Endodermal cell (in vitro differentiated cells): ENCODE measurements around the gene LTB. TPM values are rescaled to one million over a fixed set of nuclear protein-coding genes. Genes with fewer than 3 reads are reported as not detected.

Experiments
- DNase-seq: peaks from one replicate; pipeline ENCODE4 v3.0.0-alpha.2; 2017
- H3K27ac ChIP-seq: 2 replicates; pipeline ENCODE4 v1.5.1; 2013; ENCODE audit warnings: mild to moderate bottlenecking, low read depth, low read length, moderate library complexity
- H3K27me3 ChIP-seq: 2 replicates; pipeline ENCODE4 v1.6.1; 2013; ENCODE audit warnings: mild to moderate bottlenecking, low read length, moderate library complexity; ENCODE audit not compliant: insufficient read depth, control insufficient read depth, poor library complexity, severe bottlenecking
- H3K36me3 ChIP-seq: 2 replicates; pipeline ENCODE4 v1.7.0; 2013; ENCODE audit warnings: mild to moderate bottlenecking, low read length, moderate library complexity; ENCODE audit not compliant: control insufficient read depth, insufficient read depth
- H3K4me1 ChIP-seq: one replicate; pipeline ENCODE4 v1.7.0; 2013; ENCODE audit warnings: low read length; ENCODE audit not compliant: control insufficient read depth, insufficient read depth
- H3K4me3 ChIP-seq: 2 replicates; pipeline ENCODE4 v1.5.1; 2013; ENCODE audit warnings: mild to moderate bottlenecking, low read length, moderate library complexity
- H3K9ac ChIP-seq: 2 replicates; pipeline ENCODE4 v1.6.1; 2013; ENCODE audit warnings: mild to moderate bottlenecking, low read length, moderate library complexity; ENCODE audit not compliant: poor library complexity, severe bottlenecking; ENCODE audit errors: extremely low read depth
- H3K9me3 ChIP-seq: 2 replicates; pipeline ENCODE4 v1.6.1; 2013; ENCODE audit warnings: mild to moderate bottlenecking, low read length, moderate library complexity; ENCODE audit not compliant: control insufficient read depth
- H3K27ac Mint-ChIP-seq: 2 replicates; pipeline ENCODE4 v1.8.0; 2020; ENCODE audit warnings: mixed read lengths
- H3K27me3 Mint-ChIP-seq: 2 replicates; pipeline ENCODE4 v1.8.0; 2021; ENCODE audit warnings: mild to moderate bottlenecking, mixed read lengths; ENCODE audit not compliant: insufficient read depth
- H3K36me3 Mint-ChIP-seq: 2 replicates; pipeline ENCODE4 v1.8.0; 2020; ENCODE audit warnings: low read depth, mixed read lengths
- H3K4me1 Mint-ChIP-seq: 2 replicates; pipeline ENCODE4 v1.8.0; 2020; ENCODE audit warnings: mixed read lengths
- H3K4me3 Mint-ChIP-seq: 2 replicates; pipeline ENCODE4 v1.8.0; 2020; ENCODE audit warnings: mild to moderate bottlenecking, moderate library complexity, mixed read lengths
- H3K9me3 Mint-ChIP-seq: 2 replicates; pipeline ENCODE4 v1.8.0; 2020; ENCODE audit warnings: mild to moderate bottlenecking, mixed read lengths
- CTCF ChIP-seq: fragments of 200-600 bp; sonication (generic); conservative IDR thresholded peaks from 2 replicates; pipeline ENCODE4 v1.5.0; 2021; ENCODE audit warnings: antibody characterized with exemption, mild to moderate bottlenecking
- WGBS, 2 experiments: methylation state at CpG; one replicate each; pipeline versions ENCODE4 v1.1.5 to v1.1.7; 2013; ENCODE audit warnings: missing lambda C conversion rate in 2 of 2, mixed read lengths in 1 of 2; ENCODE audit not compliant: insufficient coverage in 1 of 2, insufficient read length in 1 of 2; 5-methylcytosine and 5-hydroxymethylcytosine counted together
- total RNA-seq, 2 donors: library from RNA; stranded (reverse); fragmentation: NEBNext Ultra II Directional in 1 of 2; extraction: Animal tissue kit (Norgen Biotek cat#: 25700) in 1 of 2; gene quantifications; 2 replicates in 1 of 2; 3 replicates in 1 of 2; pipeline ENCODE4 v1.2.1, GENCODE V29; 2021

The LTB gene
- total RNA-seq, 2 donors from 2014 or later = 1.3 TPM; not detected in 1

DNA sequence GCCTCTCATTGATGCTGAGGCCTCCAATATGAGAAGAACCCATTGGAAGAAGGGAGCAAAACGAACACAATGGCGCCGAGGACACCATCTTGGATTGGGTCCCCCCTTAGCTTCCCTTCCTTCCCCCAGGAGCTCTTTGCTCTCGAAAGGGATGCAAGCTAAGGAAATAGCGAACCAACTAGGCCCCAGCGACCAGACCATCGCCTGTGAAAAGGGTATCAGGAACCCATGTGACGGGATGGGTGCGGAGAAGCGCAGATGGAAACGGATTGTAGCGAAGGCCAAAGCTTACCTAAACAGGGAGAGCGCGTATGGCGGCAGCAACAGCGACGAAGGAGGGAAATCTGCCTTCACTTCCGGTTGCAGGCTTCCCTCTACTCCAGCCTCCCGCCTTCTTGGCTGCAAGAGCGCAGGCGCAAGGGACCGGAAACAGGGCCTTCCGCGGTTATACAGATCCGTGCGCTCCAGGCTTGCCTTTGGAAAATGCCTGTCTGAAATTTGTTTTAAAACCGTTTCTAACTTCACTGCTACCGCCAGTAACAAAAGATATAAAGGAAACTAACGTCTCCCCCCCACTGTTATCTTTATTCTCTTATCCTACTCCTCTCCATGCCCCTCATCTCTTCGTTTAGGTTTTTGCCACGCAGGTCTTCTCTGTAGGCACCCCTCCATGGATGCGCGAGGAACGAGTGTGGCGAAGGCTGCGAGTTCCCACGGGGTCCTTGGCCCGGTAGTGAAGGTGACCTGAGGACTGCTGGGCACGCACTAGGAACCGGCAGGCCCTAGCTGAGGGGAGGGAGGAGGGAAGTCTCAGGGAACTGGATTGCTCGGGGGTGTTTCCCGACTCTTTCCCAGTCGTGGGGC lies 40.3 kb downstream of the LTB start, which contains the start of gene DDX39B:
DDX39B (minus strand) TSS at position 346 of the 864 bp plus-strand sequence. CDS start 1,471 bp downstream, outside the sequence.
- Mint-ChIP-seq H3K36me3 (peaks cover 36% of the 10 kb centered on the region), H3K27ac (peak within 1 kb of the TSS; percentile 99), H3K4me1 (peaks cover 35% of the 10 kb centered on the region), H3K9me3 (no peaks in the 10 kb centered on the region), H3K27me3 (no peaks in the 10 kb centered on the region), H3K4me3 (peak within 1 kb of the TSS; percentile 98)
- H3K27me3 ChIP-seq = no peaks in the 10 kb centered on the region
- H3K27ac ChIP-seq = peak within 1 kb of the TSS; percentile 100
- H3K9me3 ChIP-seq = no peaks in the 10 kb centered on the region
- no peak for TF ChIP-seq CTCF
- H3K9ac ChIP-seq = peak within 1 kb of the TSS; percentile 98
- H3K36me3 ChIP-seq = peaks cover 37% of the 10 kb centered on the region
- peak; percentile 97 for DNase-seq
- 0% methylated on average over 25 to 43 of the region's 43 CpGs for WGBS, 2 experiments
- peaks cover 7% of the 10 kb centered on the region for H3K4me1 ChIP-seq
- H3K4me3 ChIP-seq = peak within 1 kb of the TSS; percentile 99

DNA sequence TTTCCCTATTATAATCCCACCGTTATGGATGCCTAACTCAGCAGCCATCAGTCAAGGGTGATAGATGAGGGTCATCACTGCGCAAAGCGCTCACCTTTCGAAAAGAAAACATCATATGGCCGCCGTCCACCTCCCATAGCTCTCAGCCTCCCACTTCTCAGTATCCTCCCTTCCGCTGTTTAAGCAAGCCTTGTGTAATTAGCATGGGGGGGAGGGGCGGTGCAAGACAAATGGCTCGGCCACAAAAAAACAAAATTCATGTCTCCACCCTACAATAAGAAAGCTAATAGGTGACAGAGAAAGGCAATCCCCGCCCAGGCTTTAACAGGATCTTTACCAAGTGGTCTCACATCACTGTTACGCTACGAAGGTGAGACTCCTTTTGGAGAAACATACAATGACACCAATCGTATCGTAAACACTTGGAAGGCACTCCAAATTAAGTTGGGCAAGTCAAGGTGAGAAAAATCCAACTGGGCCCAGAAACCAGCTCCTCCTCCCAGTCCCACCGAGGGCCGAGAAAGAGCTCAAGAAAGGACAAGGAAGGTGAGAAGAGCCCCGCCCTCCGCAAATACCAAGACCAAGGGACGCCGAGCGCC lies 41.1 kb downstream of the LTB start:
- peak; percentile 82 for DNase-seq
- H3K27me3 ChIP-seq = no peaks in the 10 kb centered on the region
- no peak for TF ChIP-seq CTCF
- H3K27ac ChIP-seq = peak overlapping the region; percentile 100
- H3K4me1 Mint-ChIP-seq = peaks cover 34% of the 10 kb centered on the region
- peaks cover 7% of the 10 kb centered on the region for H3K4me1 ChIP-seq
- 0 to 2% methylated on average over 12 to 20 of the region's 21 CpGs for WGBS, 2 experiments
- H3K9me3 Mint-ChIP-seq = no peaks in the 10 kb centered on the region
- H3K36me3 ChIP-seq = peaks cover 44% of the 10 kb centered on the region
- peak overlapping the region; percentile 99 for H3K4me3 ChIP-seq
- no peaks in the 10 kb centered on the region for H3K9me3 ChIP-seq
- H3K9ac ChIP-seq = peak overlapping the region; percentile 98
- peak overlapping the region; percentile 98 for H3K4me3 Mint-ChIP-seq
- H3K27me3 Mint-ChIP-seq = no peaks in the 10 kb centered on the region
- peaks cover 43% of the 10 kb centered on the region for H3K36me3 Mint-ChIP-seq
- peak overlapping the region; percentile 99 for H3K27ac Mint-ChIP-seq

DNA sequence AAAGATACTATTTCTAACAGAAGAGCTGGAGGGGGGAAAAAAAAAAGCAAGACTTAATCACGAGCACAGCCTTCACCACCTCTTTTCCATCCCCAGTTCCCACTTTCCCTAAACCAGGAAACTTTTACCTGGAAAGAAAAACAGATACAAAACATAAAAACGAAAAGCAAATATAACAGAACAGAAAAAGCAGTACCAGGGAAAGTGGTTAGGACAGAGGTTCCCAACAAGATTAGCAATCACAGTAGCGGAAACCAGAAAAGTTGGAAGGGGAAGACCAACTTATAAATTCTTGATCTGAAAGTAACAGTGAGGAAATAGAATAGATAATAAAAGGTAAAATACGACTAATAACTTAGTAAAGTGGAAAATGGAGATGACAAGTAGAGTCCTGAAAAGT lies 41.6 kb downstream of the LTB start:
- H3K9ac ChIP-seq = peak overlapping the region; percentile 98
- peaks cover 7% of the 10 kb centered on the region for H3K4me1 ChIP-seq
- TF ChIP-seq CTCF = no peak
- WGBS, 2 experiments = 19 to 80% methylated on average over 1 to 4 of the region's 4 CpGs
- H3K4me3 ChIP-seq = peak overlapping the region; percentile 99
- DNase-seq = no peak
- H3K36me3 ChIP-seq = peaks cover 49% of the 10 kb centered on the region
- Mint-ChIP-seq H3K36me3 (peaks cover 49% of the 10 kb centered on the region), H3K9me3 (no peaks in the 10 kb centered on the region), H3K4me3 (peak overlapping the region; percentile 98), H3K27ac (peak overlapping the region; percentile 82), H3K27me3 (no peaks in the 10 kb centered on the region), H3K4me1 (peaks cover 32% of the 10 kb centered on the region)
- H3K9me3 ChIP-seq = no peaks in the 10 kb centered on the region
- H3K27ac ChIP-seq = no peak overlapping the region
- H3K27me3 ChIP-seq = no peaks in the 10 kb centered on the region
